Stimulated activated CD4-positive, alpha-beta T cell treated with anti-CD3 and anti-CD28 coated beads, Interleukin-2, amount 100 ng/mL, for 4 hours (primary cell): ENCODE results near the gene TMEM245.
"Not testable (repeated sequence)": the region's sequence is repeated elsewhere in the genome, so short reads cannot be mapped to it uniquely, and the experiment has no call there.

Experiments
- DNase-seq: peaks from one replicate; pipeline ENCODE4 v3.0.0-alpha.2; 2020; ENCODE audit warnings: low read depth

The TMEM245 gene

GRCh38 chr9:108991479-108991878 is 128.3 kb downstream of the TMEM245 start:
- DNase-seq: no peak

- no peak for DNase-seq
Measured at GRCh38 chr9:108983885-108984284, 135.9 kb downstream of the TMEM245 start.

GRCh38 chr9:108980893-108981292 is 138.9 kb downstream of the TMEM245 start:
- DNase-seq: no peak

GRCh38 chr9:108978205-108978604 is 141.5 kb downstream of the TMEM245 start:
- DNase-seq: no peak

- DNase-seq: no peak
Measured at GRCh38 chr9:108973895-108974294, 145.9 kb downstream of the TMEM245 start.

- no peak for DNase-seq
Measured at GRCh38 chr9:108972626-108973209, 147.0 kb downstream of the TMEM245 start.

- no peak for DNase-seq
Measured at GRCh38 chr9:108972186-108972585, 147.6 kb downstream of the TMEM245 start.

- DNase-seq: not testable (repeated sequence)
Measured at GRCh38 chr9:108971392-108971791, 148.4 kb downstream of the TMEM245 start.

GRCh38 chr9:108967916-108968315 is 151.8 kb downstream of the TMEM245 start:
- DNase-seq: no peak
